OCI-LY3 (cell line): ENCODE data around the gene RASIP1.

Experiments
- H2AFZ ChIP-seq: fragments of 200-600, 300-600 bp; shearing (Covaris generic); 2 replicates; pipeline ENCODE4 v1.6.0; 2014; ENCODE audit warnings: antibody characterized with exemption, low read depth, low read length
- H3K27ac ChIP-seq: fragments of 200-600, 300-600 bp; sonication (generic); 2 replicates; pipeline ENCODE4 v1.5.1; 2014; ENCODE audit warnings: mild to moderate bottlenecking, low read length, moderate library complexity, mixed read lengths
- H3K27me3 ChIP-seq: fragments of 200-600, 300-600 bp; sonication (generic); 2 replicates; pipeline ENCODE4 v1.6.1; 2014; ENCODE audit warnings: low read depth, low read length, mixed read lengths
- H3K36me3 ChIP-seq: fragments of 200-600, 300-600 bp; sonication (generic); replicated peaks from 2 replicates; pipeline ENCODE3; 2014; ENCODE audit warnings: low read depth, low read length, mixed read lengths
- H3K4me1 ChIP-seq: fragments of 300-600, 200-600 bp; sonication (generic); 2 replicates; pipeline ENCODE4 v1.6.1; 2014; ENCODE audit warnings: low read length, mixed read lengths
- H3K4me2 ChIP-seq: fragments of 200-600, 300-600 bp; sonication (generic); 2 replicates; pipeline ENCODE4 v1.6.1; 2014; ENCODE audit warnings: low read length, mixed read lengths
- H3K4me3 ChIP-seq: fragments of 300-600, 200-600 bp; sonication (generic); 2 replicates; pipeline ENCODE4 v1.5.1; 2014; ENCODE audit warnings: antibody characterized with exemption, mild to moderate bottlenecking, low read length, moderate library complexity
- H3K79me2 ChIP-seq: fragments of 300-600, 200-600 bp; shearing (Covaris generic); 2 replicates; pipeline ENCODE4 v1.6.1; 2014; ENCODE audit warnings: mild to moderate bottlenecking, low read length, mixed read lengths
- H3K9ac ChIP-seq: fragments of 300-600, 200-600 bp; shearing (Covaris generic); 2 replicates; pipeline ENCODE4 v1.6.0; 2014; ENCODE audit warnings: mild to moderate bottlenecking, low read length, moderate library complexity
- H3K9me3 ChIP-seq: fragments of 200-600, 300-600 bp; shearing (Covaris generic); 2 replicates; pipeline ENCODE4 v1.6.1; 2014; ENCODE audit warnings: low read length, mixed read lengths; ENCODE audit not compliant: insufficient read depth
- H4K20me1 ChIP-seq: fragments of 200-600, 300-600 bp; sonication (generic); 2 replicates; pipeline ENCODE4 v1.6.1; 2016; ENCODE audit warnings: low read length, mixed read lengths; ENCODE audit not compliant: insufficient read depth
- EZH2phosphoT487 ChIP-seq: fragments of 200-600 bp; shearing (Covaris generic); IDR thresholded peaks from 2 replicates; pipeline ENCODE4 v1.6.1; 2018; ENCODE audit warnings: antibody characterized with exemption, mixed run types, low read depth
- TF ChIP-seq, protein P1 (sequence below): fragments of 200-600, 300-600 bp; sonication (generic); IDR thresholded peaks from 2 replicates; pipeline ENCODE4 v1.5.1; 2014; ENCODE audit warnings: antibody characterized with exemption, low read length, low read depth

Gene RASIP1

DNA sequence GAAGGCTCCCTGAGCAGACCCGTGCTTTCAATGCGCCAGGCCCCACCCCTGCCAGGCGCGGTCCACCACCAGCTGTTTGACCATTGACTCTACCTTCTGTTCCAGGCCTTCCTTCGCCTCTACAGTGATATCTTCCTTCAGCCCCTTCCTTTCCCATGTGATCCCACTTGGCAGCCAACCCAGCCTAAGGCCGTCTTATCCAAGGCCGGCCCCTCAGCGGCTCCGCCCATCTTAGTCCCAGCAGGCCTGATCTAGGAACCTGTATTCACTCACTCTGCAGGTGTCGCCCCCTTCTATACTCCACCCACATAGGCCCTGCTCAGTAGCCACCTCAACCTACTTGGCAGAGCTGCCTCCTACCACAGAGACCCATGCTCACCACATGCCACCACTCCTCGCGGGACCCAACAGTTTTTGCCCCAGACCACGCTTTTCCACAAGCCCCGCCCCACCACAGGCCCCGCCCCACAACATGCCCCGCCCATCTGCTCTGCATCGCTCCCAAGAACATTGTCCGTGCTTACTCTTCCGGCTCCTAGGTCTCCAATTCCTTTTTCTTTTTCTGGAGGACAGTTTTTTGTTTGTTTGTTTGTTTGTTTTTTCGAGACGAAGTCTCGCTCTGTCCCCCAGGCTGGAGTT, 2.9 kb downstream of the RASIP1 start:
- Histone ChIP-seq H3K9me3 (no peaks in the 10 kb centered on the region), H2AFZ (no peak overlapping the region), H3K4me2 (no peak overlapping the region), H3K27me3 (no peaks in the 10 kb centered on the region), H4K20me1 (no peaks in the 10 kb centered on the region), H3K4me3 (no peak overlapping the region), H3K79me2 (no peaks in the 10 kb centered on the region), H3K4me1 (no peaks in the 10 kb centered on the region), H3K36me3 (no peaks in the 10 kb centered on the region), H3K27ac (no peak overlapping the region), H3K9ac (no peak overlapping the region)
- TF ChIP-seq, protein P1, sequence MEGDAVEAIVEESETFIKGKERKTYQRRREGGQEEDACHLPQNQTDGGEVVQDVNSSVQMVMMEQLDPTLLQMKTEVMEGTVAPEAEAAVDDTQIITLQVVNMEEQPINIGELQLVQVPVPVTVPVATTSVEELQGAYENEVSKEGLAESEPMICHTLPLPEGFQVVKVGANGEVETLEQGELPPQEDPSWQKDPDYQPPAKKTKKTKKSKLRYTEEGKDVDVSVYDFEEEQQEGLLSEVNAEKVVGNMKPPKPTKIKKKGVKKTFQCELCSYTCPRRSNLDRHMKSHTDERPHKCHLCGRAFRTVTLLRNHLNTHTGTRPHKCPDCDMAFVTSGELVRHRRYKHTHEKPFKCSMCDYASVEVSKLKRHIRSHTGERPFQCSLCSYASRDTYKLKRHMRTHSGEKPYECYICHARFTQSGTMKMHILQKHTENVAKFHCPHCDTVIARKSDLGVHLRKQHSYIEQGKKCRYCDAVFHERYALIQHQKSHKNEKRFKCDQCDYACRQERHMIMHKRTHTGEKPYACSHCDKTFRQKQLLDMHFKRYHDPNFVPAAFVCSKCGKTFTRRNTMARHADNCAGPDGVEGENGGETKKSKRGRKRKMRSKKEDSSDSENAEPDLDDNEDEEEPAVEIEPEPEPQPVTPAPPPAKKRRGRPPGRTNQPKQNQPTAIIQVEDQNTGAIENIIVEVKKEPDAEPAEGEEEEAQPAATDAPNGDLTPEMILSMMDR: no peak
- TF ChIP-seq EZH2phosphoT487: no peak

DNA sequence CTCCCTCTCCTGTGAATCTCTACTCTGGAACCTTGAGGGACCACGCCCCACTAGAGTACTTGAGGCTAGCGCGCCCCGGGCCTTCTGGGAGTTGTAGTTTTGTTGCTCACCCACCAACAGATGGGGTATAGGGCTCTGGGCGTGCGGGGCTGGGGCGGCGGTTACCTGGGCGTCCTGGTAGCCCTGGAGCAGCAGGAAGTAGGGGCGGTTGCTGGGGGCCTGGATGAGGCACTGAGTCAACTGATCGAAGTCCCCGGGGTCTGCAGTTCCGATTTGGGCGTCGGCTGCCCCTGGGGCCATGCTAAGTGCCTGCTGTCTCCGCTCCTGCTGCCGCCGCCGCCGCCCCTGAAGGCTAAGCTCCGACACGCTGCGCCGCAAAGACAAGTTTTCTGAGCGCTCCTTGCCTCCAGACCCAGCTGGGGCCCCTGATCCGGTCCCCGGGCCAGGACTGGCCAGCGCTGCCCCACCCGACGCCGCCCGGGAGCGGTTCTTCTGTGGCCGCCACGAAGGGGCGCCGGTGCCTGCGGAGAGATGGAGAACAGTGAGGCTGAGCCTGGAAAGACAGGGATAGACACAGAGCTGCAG, 5.3 kb downstream of the RASIP1 start:
- Histone ChIP-seq H3K9ac (no peak overlapping the region), H3K9me3 (no peaks in the 10 kb centered on the region), H3K27ac (no peak overlapping the region), H3K79me2 (no peaks in the 10 kb centered on the region), H3K27me3 (no peaks in the 10 kb centered on the region), H2AFZ (no peak overlapping the region), H3K4me3 (no peak overlapping the region), H3K36me3 (no peaks in the 10 kb centered on the region), H3K4me2 (no peak overlapping the region), H3K4me1 (no peaks in the 10 kb centered on the region), H4K20me1 (no peaks in the 10 kb centered on the region)
- no peak for TF ChIP-seq EZH2phosphoT487
- TF ChIP-seq, protein P1: no peak

DNA sequence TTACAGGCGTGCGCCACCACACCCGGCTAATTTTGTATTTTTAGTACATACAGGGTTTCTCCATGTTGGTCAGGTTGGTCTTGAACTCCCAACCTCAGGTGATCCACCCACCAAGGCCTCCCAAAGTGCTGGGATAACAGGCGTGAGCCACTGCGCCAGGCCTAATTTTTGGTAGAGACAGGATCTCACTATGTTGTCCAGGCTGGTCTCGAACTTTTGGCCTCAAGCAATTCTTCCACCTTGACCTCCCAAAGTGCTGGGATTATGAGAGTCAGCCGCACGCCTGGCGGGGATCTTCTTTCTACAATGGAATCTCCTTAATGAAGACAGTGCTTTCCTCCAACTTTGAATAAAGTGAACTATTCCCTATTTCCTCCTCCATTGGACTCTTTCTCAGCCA, 5.8 kb downstream of the RASIP1 start:
- H3K9ac ChIP-seq: no peak overlapping the region
- no peaks in the 10 kb centered on the region for H3K4me1 ChIP-seq
- no peaks in the 10 kb centered on the region for H3K27me3 ChIP-seq
- TF ChIP-seq, protein P1: no peak
- no peak for TF ChIP-seq EZH2phosphoT487
- H3K36me3 ChIP-seq: no peaks in the 10 kb centered on the region
- H4K20me1 ChIP-seq: no peaks in the 10 kb centered on the region
- no peak overlapping the region for H3K4me3 ChIP-seq
- H3K79me2 ChIP-seq: no peaks in the 10 kb centered on the region
- no peak overlapping the region for H3K4me2 ChIP-seq
- H3K27ac ChIP-seq: no peak overlapping the region
- no peak overlapping the region for H2AFZ ChIP-seq
- H3K9me3 ChIP-seq: no peaks in the 10 kb centered on the region

DNA sequence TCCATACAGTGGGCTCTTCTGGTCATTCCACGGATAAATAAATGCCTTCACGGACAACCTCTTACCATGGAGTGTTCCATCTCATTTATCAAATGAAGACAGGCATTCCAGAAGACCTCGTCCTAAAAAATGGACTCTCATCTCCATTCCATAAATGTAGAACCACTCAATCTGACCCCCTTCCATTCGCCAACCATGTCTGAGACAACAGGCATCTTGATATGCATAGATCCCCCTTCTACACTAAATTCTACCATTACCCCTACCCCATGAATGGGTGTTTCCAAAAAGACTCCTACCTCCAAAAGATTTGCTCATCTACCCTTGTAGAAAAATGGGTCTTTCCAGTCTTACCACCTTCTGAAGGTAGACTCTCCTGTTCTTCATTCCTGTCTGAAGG, 9.0 kb downstream of the RASIP1 start:
- H3K79me2 ChIP-seq: no peaks in the 10 kb centered on the region
- no peaks in the 10 kb centered on the region for H3K9me3 ChIP-seq
- peaks cover 9% of the 10 kb centered on the region for H3K36me3 ChIP-seq
- H3K4me1 ChIP-seq: peaks cover 6% of the 10 kb centered on the region
- no peak overlapping the region for H3K4me3 ChIP-seq
- TF ChIP-seq EZH2phosphoT487: no peak
- TF ChIP-seq, protein P1: no peak
- no peaks in the 10 kb centered on the region for H3K27me3 ChIP-seq
- H3K4me2 ChIP-seq: no peak overlapping the region
- no peak overlapping the region for H2AFZ ChIP-seq
- no peak overlapping the region for H3K9ac ChIP-seq
- no peaks in the 10 kb centered on the region for H4K20me1 ChIP-seq
- H3K27ac ChIP-seq: no peak overlapping the region
